NCI-H2227 (cell line): ENCODE results near the gene KXD1.
A peak's percentile ranks its signal among the peaks of the same experiment; 100 is the strongest.
"Not testable (repeated sequence)": the region's sequence is repeated elsewhere in the genome, so short reads cannot be mapped to it uniquely, and the experiment has no call there.

Experiments used
- DNase-seq: peaks from one replicate; lab custom pipeline; 2025; ENCODE audit not compliant: unreplicated experiment; lab: John Stamatoyannopoulos, UW

Gene KXD1

GRCh38 chr19:18533058-18533457 is 24.6 kb upstream of the KXD1 start:
- no peak for DNase-seq

DNA sequence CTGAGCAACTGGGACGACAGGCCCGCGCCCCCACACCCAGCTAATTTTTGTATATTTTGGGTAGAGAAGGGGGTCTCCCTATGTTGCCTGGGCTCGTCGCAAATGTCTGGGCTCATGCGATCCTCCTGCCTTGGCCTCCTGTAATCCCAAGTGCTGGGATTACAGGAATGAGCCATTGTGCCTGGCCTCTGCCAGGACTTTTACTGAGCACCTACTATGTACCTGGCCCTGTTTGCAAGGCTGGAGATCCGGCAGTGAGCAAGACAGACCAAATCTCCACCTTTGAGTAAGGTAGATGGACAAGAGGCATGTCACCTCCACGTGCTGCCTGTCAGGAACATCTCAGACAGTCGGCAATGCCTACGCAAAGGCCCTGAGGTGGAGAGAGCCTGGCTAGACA is 21.2 kb upstream of the KXD1 start:
- no peak for DNase-seq

GRCh38 chr19:18537431-18537830 is 20.2 kb upstream of the KXD1 start:
- DNase-seq: no peak

GRCh38 chr19:18538115-18538514 is 19.6 kb upstream of the KXD1 start:
- DNase-seq: no peak

DNA sequence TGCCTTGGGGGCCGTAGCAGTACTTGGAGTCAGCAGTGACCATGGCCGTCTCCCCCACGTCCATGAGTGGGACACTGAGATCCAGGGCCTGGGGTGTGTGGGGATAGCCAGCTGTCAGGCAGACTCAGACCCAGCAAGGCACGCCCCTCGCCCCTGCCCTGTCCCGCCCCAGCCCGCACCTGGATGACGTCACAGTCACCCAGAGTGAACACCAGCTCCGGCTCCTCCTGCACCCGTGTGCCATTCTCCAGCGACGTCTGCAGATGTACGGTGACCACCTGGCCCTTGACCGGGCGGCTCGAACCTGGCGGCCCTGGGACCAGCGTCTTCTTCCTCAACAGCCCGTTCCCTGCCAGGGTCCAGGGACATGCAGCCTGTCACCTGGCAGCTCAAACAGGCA is 18.3 kb upstream of the KXD1 start:
- no peak for DNase-seq

DNA sequence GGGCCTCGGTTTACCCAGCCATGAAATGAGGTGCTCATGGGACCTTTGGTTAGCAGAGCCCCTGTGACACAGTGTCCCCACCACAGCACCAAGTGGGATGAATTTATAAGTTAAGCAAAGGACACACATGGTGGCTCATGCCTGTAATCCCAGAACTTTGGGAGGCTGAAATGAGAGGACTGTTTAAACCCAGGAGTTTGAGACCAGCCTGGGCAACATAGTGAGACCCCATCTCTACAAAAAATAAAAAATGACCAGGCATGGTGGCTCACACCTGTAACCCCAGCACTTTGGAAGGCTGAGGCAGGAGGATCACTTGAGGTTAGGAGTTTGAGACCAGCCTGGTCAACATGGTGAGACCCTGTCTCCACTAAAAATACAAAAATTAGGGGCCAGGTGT is 17.5 kb upstream of the KXD1 start:
- DNase-seq: not testable (repeated sequence)

- DNase-seq: no peak
Observed at GRCh38 chr19:18541258-18541991, 16.2 kb upstream of the KXD1 start.

GRCh38 chr19:18541992-18542940 is 15.4 kb upstream of the KXD1 start:
- no peak for DNase-seq

GRCh38 chr19:18542941-18543813 is 14.5 kb upstream of the KXD1 start, which contains the start of gene FKBP8:
Gene FKBP8, minus strand, starts transcription at chr19:18543573. Its CDS starts 1,603 bp downstream, at chr19:18541970.
- DNase-seq: peak; percentile 90

DNA sequence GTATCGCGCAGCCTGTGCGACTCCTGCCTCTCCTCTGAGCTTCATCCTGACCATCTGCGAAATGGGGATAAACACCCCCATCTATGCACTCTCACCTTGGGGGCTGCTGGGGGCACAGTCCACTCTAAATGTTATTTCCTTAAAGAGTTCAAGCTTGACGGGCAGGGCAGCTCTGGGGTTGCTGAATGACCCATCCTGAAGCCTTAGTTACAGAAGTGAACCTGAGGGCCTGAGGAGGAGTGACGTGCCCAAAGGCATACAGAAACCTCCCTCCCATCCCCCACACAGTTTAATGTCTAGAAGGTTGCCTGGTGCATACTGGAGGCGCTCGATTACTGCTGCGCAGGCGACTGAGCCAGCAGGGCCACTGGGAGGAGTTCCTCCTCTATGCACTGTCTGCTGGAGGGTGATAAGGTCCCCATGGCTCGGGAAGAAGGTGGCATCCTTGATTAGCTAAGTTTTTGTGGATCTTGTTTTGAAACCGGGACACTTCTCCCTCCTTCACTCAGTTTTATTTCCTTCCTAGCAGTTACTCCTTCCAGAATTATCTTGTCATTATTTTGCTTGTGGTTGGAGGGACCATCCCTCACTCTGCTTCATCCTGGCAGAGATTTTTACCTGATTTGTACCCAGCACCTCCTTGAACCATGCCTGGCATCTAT is 13.7 kb upstream of the KXD1 start:
- peak; percentile 51 for DNase-seq

DNA sequence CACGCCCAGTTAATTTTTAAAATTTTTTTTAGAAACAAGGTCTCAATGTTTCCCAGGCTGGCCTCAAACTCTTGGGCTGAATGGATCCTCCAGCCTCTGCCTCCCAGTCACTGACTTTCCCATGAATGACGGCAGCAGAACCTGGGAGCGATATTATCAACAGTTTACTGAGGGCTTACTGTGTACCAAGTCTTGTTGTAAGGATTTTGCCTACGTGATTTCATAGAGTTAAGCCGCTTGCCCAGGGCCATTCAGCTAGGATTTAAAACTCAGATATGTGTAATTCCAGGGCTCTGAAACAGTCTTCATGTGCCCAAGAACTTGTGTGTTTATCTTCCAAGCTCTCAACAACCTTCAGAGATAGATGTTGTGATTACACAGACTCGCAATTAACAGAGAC is 6.0 kb upstream of the KXD1 start:
- no peak for DNase-seq

DNA sequence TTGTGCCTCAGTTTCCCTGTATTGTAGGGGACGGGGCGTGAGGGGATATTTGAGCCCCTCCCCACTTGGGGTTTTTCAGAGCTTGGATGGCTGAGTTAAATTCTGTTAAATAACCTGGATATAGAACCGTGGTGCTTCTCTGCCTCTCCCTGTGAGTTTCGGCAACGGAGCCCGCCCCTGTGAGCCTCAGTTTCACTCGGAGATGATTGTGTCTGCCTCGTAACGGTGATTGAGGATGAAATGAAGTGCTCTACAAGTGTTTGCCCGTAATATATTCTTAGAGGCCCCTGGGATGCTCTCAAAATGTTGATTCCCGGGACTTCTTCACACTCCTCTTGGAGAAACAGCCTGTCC is 509 bp downstream of the KXD1 start:
- DNase-seq: no peak

DNA sequence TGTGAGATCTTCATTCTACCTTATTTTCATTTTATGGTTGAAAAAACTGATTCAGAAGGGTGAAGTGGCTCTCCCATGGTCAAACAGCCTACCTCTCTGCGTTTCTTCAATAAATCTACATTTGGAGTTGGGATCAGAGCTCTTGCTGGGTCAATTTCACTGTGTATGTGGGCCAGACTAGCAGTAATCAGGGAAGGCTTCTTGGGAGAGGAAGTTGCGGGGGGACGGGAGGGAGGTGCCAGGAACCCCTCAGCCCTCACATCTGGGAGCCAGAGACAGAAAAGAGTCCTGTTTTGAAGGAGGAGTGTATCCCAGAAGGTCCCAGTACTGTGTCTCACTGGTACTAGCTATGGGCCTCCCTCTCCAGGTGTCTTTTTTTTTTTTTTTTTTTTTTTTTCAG is 934 bp downstream of the KXD1 start:
- DNase-seq: no peak

DNA sequence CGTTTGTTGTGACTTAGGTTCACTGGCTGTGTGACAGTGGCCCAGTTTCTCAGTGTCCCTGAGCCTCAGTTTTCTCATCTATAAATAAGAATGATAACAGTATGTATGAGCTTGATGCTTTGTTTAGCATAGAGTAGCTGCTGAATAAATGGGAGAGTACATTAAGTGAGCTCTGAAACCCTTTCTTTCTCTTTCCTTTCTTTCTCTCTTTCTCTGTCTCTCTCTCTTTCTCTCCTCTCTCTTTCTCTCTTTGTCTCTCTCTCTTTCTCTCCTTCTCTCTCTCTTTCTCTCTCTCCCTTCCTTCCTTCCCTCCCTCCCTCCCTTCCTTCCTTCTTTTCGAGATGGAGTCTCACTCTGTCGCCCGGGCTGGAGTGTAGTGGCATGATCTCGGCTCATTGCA is 2.0 kb downstream of the KXD1 start:
- no peak for DNase-seq

GRCh38 chr19:18562086-18562485 is 4.4 kb downstream of the KXD1 start:
- no peak for DNase-seq

DNA sequence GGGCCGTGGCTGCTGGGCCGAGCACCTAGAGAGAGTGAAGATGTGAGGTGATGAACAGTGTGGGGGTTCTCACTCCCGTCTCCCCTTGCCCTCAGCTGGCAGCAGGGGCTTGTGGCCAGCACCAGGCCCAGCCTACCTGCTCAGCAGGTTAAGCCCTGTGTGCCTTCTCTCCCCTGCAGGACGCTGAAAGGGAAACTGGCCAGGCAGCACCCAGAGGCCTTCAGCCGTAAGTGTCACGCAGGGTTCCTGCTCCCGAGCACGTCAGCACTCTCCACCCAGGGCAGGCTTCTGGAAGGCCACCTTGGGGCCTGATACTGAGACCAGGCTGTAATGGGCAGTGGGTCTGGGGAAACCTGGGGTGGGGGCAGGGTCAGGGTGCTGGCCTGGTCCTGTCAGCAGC is 9.3 kb downstream of the KXD1 start:
- no peak for DNase-seq

- DNase-seq: no peak
Observed at GRCh38 chr19:18568367-18568766, 10.7 kb downstream of the KXD1 start.

DNA sequence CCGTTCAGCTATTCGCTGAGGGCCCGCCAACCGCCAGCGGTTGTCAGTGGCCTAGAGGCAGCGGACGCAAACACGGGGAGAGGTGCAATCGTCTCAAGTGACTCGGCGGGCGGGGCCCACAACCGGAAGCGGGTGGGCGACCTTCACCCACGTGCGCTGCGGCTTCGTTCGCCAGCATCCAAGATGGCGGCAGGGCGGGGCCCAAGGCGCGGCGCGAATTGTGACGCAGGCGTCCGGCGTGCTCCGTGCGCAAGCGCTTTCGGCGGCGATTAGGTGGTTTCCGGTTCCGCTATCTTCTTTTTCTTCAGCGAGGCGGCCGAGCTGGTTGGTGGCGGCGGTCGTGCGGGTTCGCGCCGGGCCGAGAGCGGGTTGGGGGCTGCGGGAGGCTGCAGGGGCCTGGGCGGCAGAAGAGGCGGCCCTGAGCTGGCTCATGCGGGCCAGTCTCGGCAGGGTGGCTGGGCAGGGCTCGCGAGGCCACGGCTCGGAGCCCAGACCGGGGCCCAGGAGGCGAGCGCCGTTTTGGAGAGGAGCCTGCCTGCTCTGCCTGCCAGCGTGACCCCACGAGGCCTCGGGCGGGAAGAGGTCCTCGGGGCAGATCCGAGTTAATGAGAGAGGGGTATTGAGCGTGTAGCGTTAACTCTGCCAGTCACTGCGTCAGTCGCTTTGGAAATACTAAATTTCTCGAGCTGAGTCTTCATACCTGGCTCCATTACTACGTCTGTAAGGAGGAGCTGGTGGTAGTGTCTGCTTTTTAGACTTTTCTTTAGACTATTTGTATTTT is 14.1 kb downstream of the KXD1 start, which contains the start of gene UBA52:
TSS of gene UBA52 (plus strand) at position 294 of the 781 bp plus-strand sequence. CDS start 1,444 bp downstream, outside the sequence.
- DNase-seq: peak; percentile 98

GRCh38 chr19:18574691-18575291 is 17.1 kb downstream of the KXD1 start:
- no peak for DNase-seq
